Stimulated activated CD4-positive, alpha-beta T cell treated with anti-CD3 and anti-CD28 coated beads, TNF-alpha, amount 100 ng/mL, for 1 hour (primary cell): Measurements from ENCODE around the gene PLCG1.

Experiments
- DNase-seq, 3 donors: peaks; one replicate each; pipeline ENCODE4 v3.0.0-alpha.2; 2020; ENCODE audit warnings: low read depth in 3 of 3, low spot score in 1 of 3

PLCG1 gene

DNA sequence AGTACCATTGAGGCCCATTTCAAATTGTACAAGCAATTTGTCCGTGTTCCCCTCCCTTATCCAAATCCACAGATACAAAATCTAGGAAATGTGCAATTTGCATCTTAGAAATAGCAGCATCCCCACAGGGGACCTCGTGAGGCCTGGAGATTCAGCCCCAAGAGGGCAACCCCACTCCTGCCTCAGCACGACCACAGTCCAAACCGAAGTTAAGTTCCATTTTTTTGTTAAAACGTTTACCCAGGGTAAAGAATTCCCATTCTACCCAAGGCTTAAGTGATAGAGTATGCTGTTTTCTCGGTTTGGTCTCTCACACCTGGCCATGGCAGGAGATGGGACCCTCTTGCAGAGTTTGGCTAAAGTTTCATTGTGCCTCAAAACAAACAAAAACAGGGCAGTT, 41.2 kb downstream of the PLCG1 start:
- no peak for DNase-seq

DNA sequence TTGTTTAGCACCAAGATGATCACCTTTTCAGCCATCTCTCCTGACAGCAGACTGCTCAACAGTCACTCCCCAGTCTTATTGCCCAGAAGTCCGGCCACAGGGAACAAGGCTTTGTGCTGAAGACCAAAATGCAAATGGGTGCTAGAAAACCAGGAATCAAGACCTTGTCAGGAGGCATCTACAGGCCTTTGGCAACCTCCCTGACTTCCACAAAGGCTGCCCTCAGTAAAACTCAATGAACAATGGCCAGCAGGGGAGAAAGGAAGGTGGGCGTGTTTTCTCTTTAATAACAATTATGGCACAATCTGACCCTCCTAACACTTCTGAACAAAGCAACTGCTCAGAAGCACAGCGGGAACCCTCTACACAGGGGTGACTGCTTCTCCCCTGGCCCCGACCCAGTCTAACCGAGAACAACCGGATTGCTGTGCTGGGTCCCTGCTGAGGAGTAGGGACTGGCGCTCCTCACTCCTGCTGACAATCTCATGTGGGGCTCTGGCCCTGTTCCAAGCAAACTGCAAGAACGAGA, 41.6 kb downstream of the PLCG1 start:
- no peak for DNase-seq

DNA sequence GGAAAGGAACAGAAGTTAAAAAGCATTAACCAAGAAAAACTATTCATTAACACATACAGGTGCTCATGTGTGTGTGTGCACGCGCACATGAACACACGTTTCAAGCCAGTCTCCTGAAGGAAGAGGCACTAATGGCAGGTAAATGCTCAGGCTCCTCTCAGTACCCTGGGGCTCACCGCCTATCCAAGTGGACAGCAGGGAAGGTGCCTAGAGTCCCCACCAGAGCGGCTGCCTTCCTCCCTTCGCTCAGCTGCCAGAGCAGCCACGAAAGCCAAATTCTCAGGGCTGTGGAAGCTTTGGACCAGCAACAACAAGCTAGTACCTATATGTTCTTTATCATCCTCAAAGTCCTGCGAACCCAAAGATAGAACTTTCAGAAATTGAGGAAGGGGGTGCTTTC, 42.6 kb downstream of the PLCG1 start:
- no peak for DNase-seq

DNA sequence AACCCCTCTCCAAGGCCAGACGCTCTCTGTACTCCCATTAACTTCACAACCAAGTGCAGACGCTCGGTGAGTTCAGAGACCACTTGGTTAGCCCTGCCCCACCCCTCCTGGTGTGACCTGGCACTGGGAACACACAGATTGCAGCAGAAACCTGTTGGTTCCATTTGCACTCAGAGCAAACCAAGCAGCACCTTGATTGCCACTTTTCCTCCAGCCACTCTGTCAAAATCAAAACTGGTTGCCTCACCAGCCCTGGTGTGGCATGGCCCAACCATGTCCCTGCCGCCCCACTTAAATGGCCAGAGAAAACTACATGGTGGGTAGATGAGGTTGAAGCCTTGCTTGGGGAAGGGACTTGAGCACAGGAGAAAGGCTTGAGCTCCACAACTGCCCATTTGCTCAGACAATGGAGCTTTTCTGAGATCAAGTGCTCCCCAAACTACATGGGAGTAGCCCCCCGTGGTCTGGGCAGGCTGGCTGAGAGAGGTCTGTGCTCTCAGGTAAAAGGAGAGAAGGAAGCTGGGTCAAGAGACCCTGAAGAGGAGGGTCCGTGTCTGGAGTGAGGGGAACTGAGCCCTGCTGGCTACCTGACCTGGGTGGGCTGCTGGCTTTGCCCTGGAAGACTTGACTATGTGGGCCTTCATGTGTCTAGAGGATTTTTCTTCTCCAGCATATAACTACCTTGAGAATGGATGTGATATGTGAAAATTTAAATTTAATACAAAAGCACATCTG, 43.4 kb downstream of the PLCG1 start:
- DNase-seq = no peak

DNA sequence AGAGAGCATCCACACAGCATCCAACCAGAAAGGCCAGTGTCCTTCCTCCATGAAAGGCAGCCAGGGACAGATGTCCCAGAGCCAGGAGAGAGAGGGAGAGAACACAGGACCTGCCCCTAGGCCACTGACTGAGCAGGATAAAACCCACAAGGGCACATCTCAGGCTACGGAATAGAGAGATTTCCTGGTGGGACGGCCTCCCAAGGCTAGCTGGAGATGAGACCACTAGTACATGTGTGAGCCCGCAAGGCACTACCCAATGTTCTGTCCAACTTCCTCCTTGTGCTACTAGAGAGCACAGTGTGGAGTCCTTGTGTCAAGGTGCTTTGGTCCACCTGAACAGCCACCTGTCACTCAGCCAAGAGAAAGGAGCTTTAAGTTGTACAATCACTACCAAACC, 44.2 kb downstream of the PLCG1 start:
- no peak for DNase-seq

DNA sequence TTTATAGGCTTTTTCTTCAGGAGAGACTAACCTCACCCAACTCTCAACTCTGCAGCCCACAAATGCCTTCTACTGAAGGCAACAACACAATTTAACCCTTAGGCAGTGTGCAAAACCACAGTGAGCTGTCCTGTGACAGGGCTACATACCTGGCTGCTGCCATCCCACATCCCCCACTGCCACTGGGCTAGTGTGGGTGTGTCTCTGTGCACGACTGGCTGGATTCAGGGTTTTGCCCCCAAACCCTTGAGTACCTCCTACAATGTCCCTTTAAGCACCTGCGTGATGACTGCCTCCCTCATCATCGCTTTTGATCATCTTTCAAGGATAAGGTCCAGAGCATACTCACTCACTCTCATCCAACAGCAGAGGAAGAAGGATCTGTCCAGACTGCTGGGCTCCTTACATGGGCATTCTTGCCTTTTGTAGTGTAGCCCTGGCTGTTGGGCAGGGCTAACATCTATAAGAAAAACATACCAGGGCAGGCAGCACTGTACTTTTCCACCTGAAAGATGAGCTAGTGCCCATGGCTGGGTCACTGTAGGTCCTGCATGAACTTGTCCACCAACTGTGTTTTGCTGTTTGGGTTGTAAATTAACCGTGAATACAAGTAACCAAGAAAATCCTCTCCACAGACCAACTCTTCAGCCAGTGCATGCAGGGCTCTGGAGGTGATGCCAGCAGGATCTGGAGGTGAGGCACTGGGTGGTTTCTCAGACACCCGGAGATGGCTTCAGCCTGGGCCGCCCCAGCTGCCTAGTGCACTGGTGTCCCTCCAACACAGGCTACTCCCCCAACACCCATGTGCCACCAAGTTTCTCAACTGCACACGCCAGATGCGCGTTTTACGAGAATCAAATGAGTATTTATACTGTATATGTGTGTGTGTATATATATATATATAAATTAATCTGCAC, 45.2 kb downstream of the PLCG1 start:
- DNase-seq = no peak

DNA sequence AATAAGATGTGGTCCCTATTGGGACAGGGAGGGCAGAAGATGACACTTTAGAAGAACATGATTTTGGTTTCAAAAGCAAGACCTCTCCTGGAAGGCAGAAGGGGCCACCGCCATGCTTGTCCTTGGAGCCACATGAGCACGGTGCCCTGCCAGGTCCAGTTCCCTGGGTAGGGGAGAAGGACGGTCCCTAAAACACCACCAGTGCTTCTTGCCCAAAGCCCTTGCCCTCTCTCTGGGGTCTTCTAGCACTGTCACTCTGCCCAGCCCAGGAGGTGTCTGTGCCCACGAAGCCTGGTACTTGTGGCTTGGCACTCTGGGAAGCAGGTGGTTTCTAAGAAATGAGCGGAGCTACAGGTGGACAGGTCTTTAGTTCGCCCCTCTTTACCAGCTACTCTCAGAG, 46.0 kb downstream of the PLCG1 start:
- DNase-seq = no peak

DNA sequence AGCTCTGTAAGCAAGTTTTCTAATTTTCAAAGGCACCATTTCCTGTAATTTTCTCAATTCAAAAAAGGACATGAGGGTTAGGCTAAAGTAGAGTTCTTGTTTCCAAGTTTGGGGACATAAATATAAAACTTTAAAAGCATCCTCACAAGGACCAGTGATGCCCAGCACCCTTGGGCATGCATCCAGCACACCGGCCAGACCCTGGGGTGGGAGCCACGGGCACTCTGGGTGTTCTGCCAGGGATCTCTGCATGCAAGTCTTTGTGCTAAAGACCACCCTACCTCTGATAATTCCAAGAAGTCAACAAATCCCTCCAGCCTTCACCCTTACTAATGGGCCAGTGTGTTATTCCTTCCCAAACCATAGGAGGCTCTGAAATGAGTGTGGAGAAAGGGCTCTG, 46.5 kb downstream of the PLCG1 start:
- DNase-seq = no peak

DNA sequence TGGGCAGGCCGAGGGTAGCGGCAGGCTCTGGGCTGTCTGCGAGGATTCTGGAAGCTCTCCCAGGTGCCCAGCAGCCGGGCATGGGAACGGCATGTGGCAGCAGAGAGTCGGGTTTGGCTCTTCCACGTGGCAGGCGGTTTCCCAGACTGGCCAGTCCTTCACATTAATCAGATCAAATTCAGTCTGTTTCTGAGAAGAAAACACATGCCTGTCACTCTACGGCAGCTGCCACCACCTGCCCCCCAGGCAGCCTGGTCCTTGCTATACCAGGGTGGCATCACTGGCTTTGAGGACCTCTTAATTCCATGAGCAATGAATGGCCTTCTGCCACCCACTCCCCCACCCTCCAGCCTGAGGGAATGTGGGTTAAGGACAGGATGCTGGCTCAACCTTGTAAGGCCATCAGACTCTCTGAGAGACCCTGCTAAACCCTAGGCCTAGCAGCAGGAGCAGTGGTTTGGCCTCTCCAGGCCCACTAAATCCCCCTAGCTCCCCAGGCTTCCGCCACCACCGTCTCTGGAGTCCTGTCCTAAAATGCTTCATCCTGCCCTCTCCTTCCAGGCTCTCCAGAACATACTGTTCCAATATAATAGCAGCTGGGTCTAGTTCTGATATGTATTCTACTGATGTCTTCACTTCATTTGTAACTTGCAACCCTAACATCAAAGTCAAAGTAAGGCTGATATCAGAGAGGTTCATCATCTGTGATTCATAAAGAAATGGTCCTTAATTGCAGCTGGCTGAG, 47.8 kb downstream of the PLCG1 start:
- no peak for DNase-seq

DNA sequence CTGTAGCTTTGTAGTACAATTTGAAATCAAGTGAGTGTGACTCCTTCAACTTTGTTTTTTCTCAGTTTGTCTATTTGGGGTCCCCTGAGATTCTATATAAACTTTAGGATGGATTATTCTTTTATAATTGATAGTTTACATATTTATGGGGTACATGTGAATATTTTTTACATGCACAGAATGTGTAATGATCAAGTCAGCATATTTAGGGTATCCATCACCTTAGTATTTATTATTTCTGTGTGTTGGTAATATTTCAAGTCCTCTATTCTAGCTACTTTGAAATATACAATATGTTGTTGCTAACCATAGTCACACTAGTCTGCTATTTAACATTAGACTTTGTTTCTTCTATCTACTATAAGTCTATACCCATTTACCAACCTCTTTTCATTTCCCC, 50.3 kb downstream of the PLCG1 start:
- DNase-seq = no peak

DNA sequence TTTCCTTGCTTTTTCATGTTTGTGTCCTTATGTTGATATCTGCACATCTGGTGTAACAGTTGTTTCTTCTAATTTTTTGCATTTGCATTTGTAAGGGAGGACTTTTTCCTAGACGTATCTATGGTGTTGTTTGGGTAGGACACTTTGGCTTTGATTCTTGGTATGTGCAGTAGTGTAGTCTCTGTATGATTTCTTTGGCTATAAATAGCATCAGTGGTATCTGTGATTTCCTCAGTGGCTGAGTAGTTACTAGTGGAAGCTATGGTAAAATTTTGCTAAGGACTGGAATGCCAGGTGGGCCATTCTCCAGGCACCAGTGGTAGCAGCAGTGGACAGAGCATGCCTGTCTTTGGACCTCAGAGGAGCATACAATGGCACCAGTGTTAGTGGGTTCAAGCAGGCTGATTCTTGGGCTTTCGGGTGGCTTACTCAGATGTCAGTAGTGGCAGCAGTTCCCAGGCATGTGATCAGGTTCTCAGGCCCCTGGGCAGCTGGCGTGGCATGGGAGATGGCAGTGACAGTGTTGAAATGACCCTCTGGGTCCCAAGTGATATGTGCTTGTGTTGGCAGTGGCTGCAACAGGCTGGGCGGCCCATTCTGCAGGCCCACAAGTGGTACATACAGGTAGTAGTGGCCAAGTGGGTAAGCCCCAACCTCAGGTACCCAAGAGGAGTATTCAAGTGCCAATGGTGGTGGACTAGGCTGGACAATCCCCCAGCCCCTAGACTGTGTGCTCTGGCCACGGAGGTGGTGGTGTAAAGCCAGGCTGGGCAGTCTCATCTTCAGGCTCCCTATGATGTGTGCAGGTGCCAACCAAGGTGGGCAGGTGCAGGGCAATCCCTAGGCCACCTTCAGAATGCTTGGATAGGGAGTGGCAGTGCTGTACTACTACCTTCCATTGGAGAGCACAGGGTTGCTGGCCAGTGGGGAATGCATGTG, 54.5 kb downstream of the PLCG1 start:
- DNase-seq = no peak

DNA sequence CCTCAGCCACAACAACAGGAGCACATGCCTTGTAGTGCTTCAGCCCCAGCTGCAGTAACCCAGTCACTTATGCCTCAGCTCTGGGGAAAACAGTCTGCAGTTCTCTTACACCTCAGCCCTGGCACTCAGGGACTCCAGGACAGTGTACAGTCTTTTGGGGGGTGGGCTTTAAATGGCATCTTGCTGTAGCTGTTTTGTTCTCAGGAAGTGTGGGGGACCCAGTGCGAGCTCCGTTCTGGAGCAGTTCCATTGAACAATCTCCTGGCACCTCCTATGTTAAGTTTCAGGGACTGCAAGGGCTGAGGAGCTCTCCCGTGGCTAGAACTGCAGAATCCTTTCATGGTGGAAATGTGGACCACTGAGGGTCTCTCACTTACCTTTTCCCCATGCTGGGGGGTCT, 55.2 kb downstream of the PLCG1 start:
- DNase-seq = no peak

DNA sequence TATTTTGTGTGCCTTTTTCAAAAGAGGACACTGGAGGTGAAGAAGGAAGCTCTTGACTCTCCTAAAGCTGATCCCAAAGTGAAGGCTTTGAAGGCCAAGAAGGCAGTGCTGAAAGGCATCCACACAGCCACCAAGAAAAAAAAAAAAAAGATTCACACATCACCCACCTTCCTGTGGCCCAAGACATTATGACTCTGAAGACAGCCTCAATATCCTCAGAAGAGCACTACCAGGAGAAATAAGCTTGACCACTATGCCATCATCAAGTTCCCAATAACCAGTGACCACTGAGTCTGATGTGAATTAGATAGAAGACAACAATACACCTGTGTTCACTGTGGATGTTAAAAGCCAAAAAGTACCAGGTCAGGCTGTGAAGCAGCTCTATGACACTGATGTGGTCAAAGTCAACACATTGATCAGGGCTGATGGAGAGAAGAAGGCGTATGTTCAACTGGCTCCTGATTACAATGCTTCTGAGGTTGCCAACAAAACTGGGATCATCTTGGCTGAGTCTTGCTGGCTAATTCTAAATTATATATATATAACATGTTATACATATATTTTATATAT, 59.4 kb downstream of the PLCG1 start:
- DNase-seq = no peak

DNA sequence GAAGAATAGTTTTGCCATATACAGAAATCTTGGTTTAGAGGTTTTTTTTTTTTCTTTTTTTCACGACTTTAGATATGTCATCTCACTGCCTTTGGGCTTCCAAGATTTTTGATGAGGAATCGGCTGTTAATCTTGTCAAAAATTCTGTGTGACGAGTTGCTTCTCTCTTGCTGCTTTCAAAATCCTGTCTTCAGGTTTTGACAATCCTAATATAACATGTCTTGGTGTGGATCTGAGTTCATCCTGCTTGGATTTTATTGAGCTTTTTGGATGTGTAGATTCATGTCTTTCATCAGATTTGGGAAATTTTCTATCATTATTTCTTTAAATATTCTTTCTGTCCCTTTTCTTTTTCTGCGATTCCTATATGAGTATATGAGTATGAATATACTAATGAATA, 61.1 kb downstream of the PLCG1 start:
- DNase-seq = no peak

DNA sequence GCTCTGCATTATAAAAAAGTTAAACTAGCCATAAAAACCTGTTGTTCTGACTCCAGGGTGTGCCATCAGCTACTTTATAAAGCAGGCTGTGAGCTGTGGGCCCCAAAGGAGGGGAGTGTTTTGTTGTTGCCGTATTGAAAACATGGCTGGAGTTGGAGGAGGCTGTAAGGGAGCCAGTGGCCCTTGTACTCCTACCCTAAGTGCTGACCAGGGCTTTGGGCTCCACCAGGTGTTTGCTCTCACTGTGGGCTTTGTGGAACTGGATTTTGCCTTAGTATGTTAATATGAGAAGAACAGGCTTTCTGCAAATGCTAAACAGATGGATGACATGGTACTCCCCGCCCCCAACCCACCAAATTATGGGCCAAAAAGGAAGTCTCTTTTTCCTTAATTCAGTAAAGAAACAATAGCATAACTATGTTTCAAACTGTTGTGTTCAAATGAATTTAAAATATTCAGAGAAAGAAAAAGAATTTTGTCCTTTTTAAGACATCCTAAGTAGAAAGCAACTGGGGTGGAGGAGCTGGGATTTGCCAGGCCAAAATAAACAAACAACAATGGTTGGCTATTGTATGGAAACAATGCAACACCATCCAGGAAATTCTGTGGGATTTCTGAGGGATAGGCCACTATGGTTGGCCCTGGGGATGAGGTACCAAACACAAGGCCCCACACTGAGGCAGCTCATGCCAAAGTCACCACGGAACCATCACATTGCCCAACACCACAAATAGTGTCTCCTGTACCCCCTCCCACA, 63.3 kb downstream of the PLCG1 start:
- no peak for DNase-seq

DNA sequence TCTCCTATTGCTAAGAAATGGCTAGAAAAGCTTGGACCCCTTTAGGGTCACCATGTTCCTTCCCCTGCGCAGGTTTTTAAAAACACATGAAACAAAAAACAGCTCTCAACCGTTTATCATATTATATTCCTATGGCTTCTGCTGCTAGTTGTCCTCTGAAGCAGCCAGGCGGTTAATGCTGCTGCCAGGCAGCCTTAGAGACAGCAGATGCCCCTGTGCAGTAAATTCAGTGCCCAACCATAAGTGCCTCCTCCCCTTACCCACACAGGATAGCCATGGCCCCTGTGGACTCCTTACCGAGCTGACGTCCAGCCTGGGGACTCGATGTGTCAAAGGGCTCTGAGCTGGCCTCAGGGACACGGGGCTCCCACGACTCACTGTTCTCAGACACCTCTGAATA, 64.4 kb downstream of the PLCG1 start:
- DNase-seq = no peak

DNA sequence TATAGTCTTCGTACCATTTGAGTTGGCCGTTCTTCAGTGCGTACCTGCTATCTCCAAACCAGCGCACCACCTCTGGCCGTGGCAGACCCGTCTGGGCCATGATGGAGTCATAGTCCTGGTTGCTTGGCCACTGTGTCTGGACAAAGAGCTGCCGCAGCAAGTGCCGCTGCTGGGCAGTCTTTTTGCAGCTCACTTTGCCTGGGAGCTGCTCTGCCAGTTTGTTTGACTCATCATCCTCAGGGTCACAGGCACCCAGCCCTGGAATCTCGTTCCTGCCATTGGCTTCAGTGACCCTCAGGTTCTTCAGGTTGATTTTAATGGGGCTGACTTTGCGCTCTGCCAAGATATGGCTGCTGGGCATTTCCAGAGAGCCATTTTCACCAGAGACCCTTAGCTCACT, 65.1 kb downstream of the PLCG1 start:
- DNase-seq = no peak

DNA sequence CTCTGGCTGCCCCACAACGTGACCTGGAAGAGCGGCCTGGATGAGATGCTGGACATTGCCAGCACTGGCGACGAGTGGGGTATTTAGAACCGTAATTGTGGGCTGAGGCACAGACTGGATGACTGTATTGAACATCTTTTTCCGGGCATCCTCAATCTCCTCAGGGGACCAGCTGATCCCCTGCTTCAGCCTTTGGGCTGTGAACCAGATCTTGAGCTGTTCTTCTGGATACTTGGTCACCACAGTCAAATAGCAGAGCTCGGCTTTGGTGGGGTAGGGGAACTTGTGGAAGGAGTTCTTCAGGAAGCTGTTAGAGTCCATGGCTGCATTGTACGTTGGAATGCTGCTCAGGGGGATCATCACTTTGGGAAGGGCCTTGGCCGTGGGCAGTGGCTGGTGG, 66.3 kb downstream of the PLCG1 start:
- DNase-seq = no peak
